IMR-90 (cell line): ENCODE data around the gene ATP13A5. TPM values are rescaled to one million over a fixed set of nuclear protein-coding genes. Genes with fewer than 3 reads are reported as not detected.

Experiments
- ATAC-seq: fragments of 200-7000 bp; cut with Tn5 transposase; 2 replicates; pipeline ENCODE4 v1.9.1; 2020; ENCODE audit warnings: low read depth, mild to moderate bottlenecking, moderate library complexity
- BruUV-seq: library from RNA; stranded (reverse); fragments of 400-500 nt; replicated peaks from 2 replicates; lab custom pipeline; 2021; lab: Mats Ljungman, UMichigan
- CTCF ChIA-PET: fragments of 300-600 bp; formaldehyde crosslinking; extraction: SDS; loops from one replicate; lab custom pipeline; 2021; ENCODE audit warnings: antibody characterized with exemption; lab: Yijun Ruan, JAX
- POLR2A ChIA-PET: fragments of 300-600 bp; sonication (Branson Sonifier 250); formaldehyde crosslinking; loops from one replicate; lab custom pipeline; 2022; ENCODE audit warnings: antibody characterized with exemption; ENCODE audit not compliant: unreplicated experiment; lab: Charles Lee
- DNase-seq: peaks from one replicate; pipeline ENCODE4 v3.0.0; 2013
- H2AFZ ChIP-seq: replicated peaks from 2 replicates; pipeline ENCODE3; 2013; ENCODE audit warnings: low read length, mild to moderate bottlenecking; ENCODE audit not compliant: poor library complexity
- H2AK5ac ChIP-seq: 2 replicates; pipeline ENCODE4 v1.6.1; 2013; ENCODE audit warnings: low read depth, low read length, inconsistent platforms
- H2AK9ac ChIP-seq: replicated peaks from 2 replicates; pipeline ENCODE3; 2013; ENCODE audit warnings: mild to moderate bottlenecking, low read depth, low read length, moderate library complexity; ENCODE audit not compliant: poor library complexity
- H2BK120ac ChIP-seq: 2 replicates; pipeline ENCODE4 v1.6.1; 2013; ENCODE audit warnings: low read depth, low read length, inconsistent platforms
- H2BK15ac ChIP-seq: 3 replicates; pipeline ENCODE4 v1.6.1; 2013; ENCODE audit warnings: low read depth, low read length, inconsistent platforms
- H2BK20ac ChIP-seq: 2 replicates; pipeline ENCODE4 v1.6.1; 2013; ENCODE audit warnings: low read depth, mild to moderate bottlenecking, inconsistent platforms, low read length, moderate library complexity
- H2BK5ac ChIP-seq: 2 replicates; pipeline ENCODE4 v1.6.1; 2013; ENCODE audit warnings: mild to moderate bottlenecking, low read depth, low read length, inconsistent platforms; ENCODE audit not compliant: poor library complexity, severe bottlenecking
- H3K14ac ChIP-seq: replicated peaks from 2 replicates; pipeline ENCODE4 v1.6.1; 2013; ENCODE audit warnings: low read depth, low read length, inconsistent platforms
- H3K18ac ChIP-seq: 2 replicates; pipeline ENCODE4 v1.6.1; 2013; ENCODE audit warnings: low read depth, low read length, control low read depth
- H3K23ac ChIP-seq: 2 replicates; pipeline ENCODE4 v1.6.1; 2013; ENCODE audit warnings: low read depth, low read length, inconsistent platforms
- H3K27ac ChIP-seq: 2 replicates; pipeline ENCODE4 v1.5.1; 2013; ENCODE audit warnings: mild to moderate bottlenecking, control low read depth, low read length; ENCODE audit not compliant: insufficient read depth
- H3K27me3 ChIP-seq: 2 replicates; pipeline ENCODE4 v1.6.1; 2013; ENCODE audit warnings: low read length; ENCODE audit not compliant: control insufficient read depth, insufficient read depth
- H3K36me3 ChIP-seq: 2 replicates; pipeline ENCODE4 v1.6.1; 2013; ENCODE audit warnings: low read length, mixed read lengths; ENCODE audit not compliant: control insufficient read depth, insufficient read depth
- H3K4ac ChIP-seq: 2 replicates; pipeline ENCODE4 v1.6.1; 2013; ENCODE audit warnings: low read depth, low read length, inconsistent platforms
- H3K4me1 ChIP-seq: 2 replicates; pipeline ENCODE4 v1.6.1; 2013; ENCODE audit warnings: low read length, mixed read lengths; ENCODE audit not compliant: control insufficient read depth, insufficient read depth
- H3K4me2 ChIP-seq: 2 replicates; pipeline ENCODE4 v1.6.1; 2013; ENCODE audit warnings: low read depth, mild to moderate bottlenecking, control low read depth, low read length, moderate library complexity
- H3K4me3 ChIP-seq: 2 replicates; pipeline ENCODE4 v1.5.1; 2013; ENCODE audit warnings: low read depth, mild to moderate bottlenecking, control low read depth, low read length, moderate library complexity; ENCODE audit not compliant: insufficient read depth
- H3K56ac ChIP-seq: 2 replicates; pipeline ENCODE4 v1.6.1; 2013; ENCODE audit warnings: low read length, inconsistent platforms; ENCODE audit not compliant: insufficient read depth; ENCODE audit errors: extremely low read depth
- H3K79me1 ChIP-seq, 2 experiments: 2 replicates each; pipeline ENCODE4 v1.6.1; 2013; ENCODE audit warnings: low read length in 2 of 2, inconsistent platforms in 1 of 2, low read depth in 1 of 2
- H3K9ac ChIP-seq: 2 replicates; pipeline ENCODE4 v1.6.1; 2013; ENCODE audit warnings: low read depth, low read length, control low read depth
- H3K9me1 ChIP-seq: 2 replicates; pipeline ENCODE4 v1.6.1; 2013; ENCODE audit warnings: low read length, inconsistent platforms; ENCODE audit not compliant: insufficient read depth
- H3K9me3 ChIP-seq: 2 replicates; pipeline ENCODE4 v1.6.1; 2013; ENCODE audit warnings: low read length; ENCODE audit not compliant: control insufficient read depth, insufficient read depth
- H4K20me1 ChIP-seq: 2 replicates; pipeline ENCODE4 v1.6.1; 2013; ENCODE audit warnings: low read length, inconsistent platforms; ENCODE audit not compliant: insufficient read depth
- H4K5ac ChIP-seq: 2 replicates; pipeline ENCODE4 v1.6.1; 2013; ENCODE audit warnings: mild to moderate bottlenecking, low read depth, low read length, control low read depth
- H4K8ac ChIP-seq, 2 experiments: 2 replicates each; pipeline ENCODE4 v1.6.1; 2013; ENCODE audit warnings: low read depth in 2 of 2, low read length in 2 of 2, control low read depth in 1 of 2, inconsistent platforms in 1 of 2
- H4K91ac ChIP-seq: 2 replicates; pipeline ENCODE4 v1.6.1; 2013; ENCODE audit warnings: low read depth, low read length, inconsistent platforms; ENCODE audit not compliant: insufficient read depth
- MXI1 ChIP-seq: IDR thresholded peaks from 2 replicates; pipeline ENCODE4 v1.6.1; 2012; ENCODE audit warnings: low read depth, mild to moderate bottlenecking, low read length, moderate library complexity, borderline replicate concordance
- NFE2L2 ChIP-seq: fragments of 150-350 bp; IDR thresholded peaks from 2 replicates; pipeline ENCODE4 v1.6.1; 2016; ENCODE audit warnings: low read depth, mild to moderate bottlenecking, low read length
- POLR2A ChIP-seq: IDR thresholded peaks from 2 replicates; pipeline ENCODE4 v1.6.1; 2012; ENCODE audit warnings: mild to moderate bottlenecking, low read depth, low read length
- RAD21 ChIP-seq: IDR thresholded peaks from 2 replicates; pipeline ENCODE4 v1.6.1; 2012; ENCODE audit warnings: low read length, improper control_type of control experiment
- WGBS, 2 experiments: methylation state at CpG; one replicate each; pipeline versions ENCODE4 v1.1.5 to v1.1.7; 2013; ENCODE audit warnings: missing lambda C conversion rate in 2 of 2; ENCODE audit not compliant: insufficient read length in 1 of 2; ENCODE audit errors: extremely low coverage in 2 of 2; 5-methylcytosine and 5-hydroxymethylcytosine counted together
- dilution Hi-C: fragments of 300-500 bp; cut with HindIII; formaldehyde crosslinking; loops from one replicate; pipeline ENCODE4 v1.14.3; 2018; ENCODE audit warnings: low sequenced_read_pairs; ENCODE audit not compliant: unreplicated experiment
- in situ Hi-C: fragments of 300-500 bp; cut with MboI; formaldehyde crosslinking; loops from 3 replicates; pipeline ENCODE4 v1.14.3; 2019; ENCODE audit warnings: low sequenced_read_pairs, inconsistent platforms, mixed read lengths
- intact Hi-C: fragments of 100-400 bp; cut with micrococcal nuclease; formaldehyde crosslinking; loops from 2 replicates; pipeline ENCODE4 v1.10.0; 2022
- polyA plus RNA-seq, 3 experiments: library from polyadenylated mRNA; depleted of rRNA; stranded (reverse); fragments of >200 nt; gene quantifications; 2 replicates each; pipeline ENCODE4 v1.2.3, GENCODE V29; 2012; ENCODE audit warnings: low replicate concordance in 1 of 3
- total RNA-seq: library from RNA; depleted of rRNA; stranded (reverse); fragments of >200 nt; gene quantifications from 2 replicates; pipeline ENCODE4 v1.2.3, GENCODE V29; 2012

The ATP13A5 gene
- total and polyA plus RNA-seq, 2 of the 4 experiments (the other 2 are of a cell fraction), result not detected

DNA sequence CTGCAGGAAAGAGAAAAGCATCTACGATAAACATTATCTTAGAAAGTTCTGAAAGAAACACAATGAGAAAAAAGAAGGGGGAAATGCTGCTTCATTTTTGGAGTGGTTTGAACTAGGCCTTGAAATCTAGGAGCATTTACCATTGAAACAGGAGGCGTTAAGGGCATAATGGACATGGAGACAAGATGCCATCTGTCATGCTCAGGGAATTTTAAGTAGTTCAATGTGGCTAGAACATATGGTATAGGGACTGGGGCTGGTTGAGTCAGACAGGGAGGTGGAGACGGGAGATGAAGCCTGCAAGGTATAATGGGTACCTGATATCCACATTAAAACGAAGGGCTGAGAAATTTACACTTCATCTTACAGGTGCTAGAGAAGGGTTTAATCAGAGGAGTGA, 147.9 kb downstream of the ATP13A5 start:
- H2BK5ac ChIP-seq, result no peak overlapping the region
- TF ChIP-seq RAD21 (no peak), MXI1 (no peak), POLR2A (no peak), NFE2L2 (no peak)
- in situ Hi-C loops (no loop called here), dilution Hi-C loops (no loop called here), intact Hi-C loops (no loop called here)
- H4K20me1 ChIP-seq, result no peaks in the 10 kb centered on the region
- no peak overlapping the region for H4K5ac ChIP-seq
- no peak overlapping the region for H2AK5ac ChIP-seq
- H3K9me1 ChIP-seq, result no peaks in the 10 kb centered on the region
- CTCF ChIA-PET, result no interaction called here
- H2BK120ac ChIP-seq, result no peak overlapping the region
- WGBS, 2 experiments, result no CpG with 5 or more reads among the region's 4 CpGs
- no peak overlapping the region for H2BK20ac ChIP-seq
- H4K8ac ChIP-seq, result no peak overlapping the region
- no peak overlapping the region for H2AK9ac ChIP-seq
- H3K27ac ChIP-seq, result no peak overlapping the region
- no peak overlapping the region for H4K91ac ChIP-seq
- H3K4me1 ChIP-seq, result no peaks in the 10 kb centered on the region
- H3K9ac ChIP-seq, result no peak overlapping the region
- H3K79me1 ChIP-seq, result no peaks in the 10 kb centered on the region
- H3K23ac ChIP-seq, result no peak overlapping the region
- no peaks in the 10 kb centered on the region for H3K27me3 ChIP-seq
- H3K56ac ChIP-seq, result no peak overlapping the region
- POLR2A ChIA-PET, result no interaction called here
- H2BK15ac ChIP-seq, result no peak overlapping the region
- H3K9me3 ChIP-seq, result no peaks in the 10 kb centered on the region
- DNase-seq (no peak), ATAC-seq (no peak)
- BruUV-seq, result no TSS peak
- no peak overlapping the region for H3K14ac ChIP-seq
- H3K4me3 ChIP-seq, result no peak overlapping the region
- no peak overlapping the region for H2AFZ ChIP-seq
- no peaks in the 10 kb centered on the region for H3K36me3 ChIP-seq
- H3K4me2 ChIP-seq, result no peak overlapping the region
- H3K4ac ChIP-seq, result no peak overlapping the region
- no peak overlapping the region for H3K18ac ChIP-seq
